K562 (cell line): ENCODE data around the gene MACROD2.

ENCODE experiments used
- CCAR2 ChIP-seq: fragments of 200-400 bp; formaldehyde crosslinking; IDR thresholded peaks from 2 replicates; pipeline ENCODE4 v1.6.1; 2017; ENCODE audit warnings: mild to moderate bottlenecking, low read depth, low read length
- EGR1 ChIP-seq: fragments of 450-650 bp; conservative IDR thresholded peaks from 2 replicates; pipeline ENCODE4 v1.6.1; 2017; ENCODE audit warnings: mild to moderate bottlenecking
- EP300 ChIP-seq: IDR thresholded peaks from 2 replicates; pipeline ENCODE4 v1.6.1; 2012; ENCODE audit warnings: low read length, improper control_type of control experiment
- HNRNPUL1 ChIP-seq: fragments of 200-400 bp; formaldehyde crosslinking; IDR thresholded peaks from 2 replicates; pipeline ENCODE4 v1.6.1; 2017; ENCODE audit warnings: low read length
- JUN ChIP-seq, 2 experiments: sonication (generic) in 1 of 2; formaldehyde crosslinking in 1 of 2; IDR thresholded peaks; 2 replicates each; pipeline versions ENCODE4 v1.6.1 to v1.8.0; 2012 to 2022; ENCODE audit warnings: borderline replicate concordance in 2 of 2, mild to moderate bottlenecking in 2 of 2, improper control_type of control experiment in 1 of 2, low read depth in 1 of 2, low read length in 1 of 2, missing genetic modification reagents in 1 of 2
- KAT8 ChIP-seq: fragments of 450-650 bp; IDR thresholded peaks from 2 replicates; pipeline ENCODE4 v1.6.1; 2016; ENCODE audit warnings: low read depth, mild to moderate bottlenecking
- POLR2A ChIP-seq: fragments of 450-650 bp; conservative IDR thresholded peaks from 2 replicates; pipeline ENCODE4 v1.6.1; 2016
- SRF ChIP-seq, 2 experiments: fragments of 250-450, 450-650 bp in 1 of 2; sonication (Bioruptor Pico) in 1 of 2; sonication (generic) in 1 of 2; formaldehyde crosslinking; IDR thresholded peaks; 2 replicates each; pipeline versions ENCODE4 v1.5.0 to v1.5.1; 2020 to 2022; ENCODE audit warnings: mild to moderate bottlenecking in 1 of 2, missing genetic modification reagents in 1 of 2
- TCF7 ChIP-seq: sonication (generic); IDR thresholded peaks from 2 replicates; pipeline ENCODE4 v1.6.1; 2016; ENCODE audit warnings: antibody characterized with exemption, borderline replicate concordance
- USF1 ChIP-seq: sonication (generic); formaldehyde crosslinking; IDR thresholded peaks from 2 replicates; pipeline ENCODE4 v1.9.0; 2022; ENCODE audit warnings: mild to moderate bottlenecking, missing genetic modification reagents
- ZBTB12 ChIP-seq: fragments of 250-450 bp; sonication (Bioruptor Pico); IDR thresholded peaks from 2 replicates; pipeline ENCODE4 v1.4.0; 2020
- ZNF274 ChIP-seq: IDR thresholded peaks from 2 replicates; pipeline ENCODE4 v1.6.1; 2011; ENCODE audit warnings: low read depth, mild to moderate bottlenecking, low read length, moderate library complexity, borderline replicate concordance
- ZNF584 ChIP-seq: fragments of 200-800 bp; sonication (Bioruptor generic); IDR thresholded peaks from 2 replicates; pipeline ENCODE4 v1.6.1; 2016; ENCODE audit warnings: low read depth, mild to moderate bottlenecking, missing genetic modification characterization, missing compliant biosample characterization

- TF ChIP-seq ZNF274: no peak
- no peak for TF ChIP-seq EP300
- TF ChIP-seq CCAR2: no peak
- TF ChIP-seq JUN (IDR thresholded peaks at IDR 0.05; ENCODE audit: borderline replicate concordance, low read depth, low read length): no peak
- TF ChIP-seq JUN (CRISPR knock-in tag; IDR thresholded peaks at IDR 0.05; ENCODE audit: borderline replicate concordance): no peak
- TF ChIP-seq EGR1: no peak
- TF ChIP-seq ZNF584 (CRISPR knock-in tag): no peak
- TF ChIP-seq USF1 (CRISPR knock-in tag): no peak
- no peak for TF ChIP-seq SRF (CRISPR knock-in tag; IDR thresholded peaks at IDR 0.05)
- no peak for TF ChIP-seq HNRNPUL1
- no peak for TF ChIP-seq POLR2A
- no peak for TF ChIP-seq KAT8
- no peak for TF ChIP-seq ZBTB12 (CRISPR knock-in tag)
- no peak for TF ChIP-seq TCF7
Observed at GRCh38 chr20:14303651-14304050, 308.3 kb downstream of the MACROD2 start.
